Astrocyte of the spinal cord (primary cell): ENCODE results near the gene SEMA5B.

Experiments used
- DNase-seq: peaks from one replicate; pipeline ENCODE4 v3.0.0; 2011; ENCODE audit warnings: low read depth, low spot score
- H3K4me3 ChIP-seq: 2 replicates; pipeline ENCODE4 v1.5.1; 2011; ENCODE audit warnings: low read depth, mild to moderate bottlenecking, low read length, moderate library complexity
- in situ Hi-C: cut with HindIII; loops from 2 replicates; pipeline ENCODE4 v1.10.0; 2017; ENCODE audit warnings: low sequenced_read_pairs
- TF ChIP-seq, protein P1 (sequence below): IDR thresholded peaks from 2 replicates; pipeline ENCODE4 v1.5.1; 2012; ENCODE audit warnings: low read depth, mild to moderate bottlenecking, low read length, inconsistent platforms

The SEMA5B gene

DNA sequence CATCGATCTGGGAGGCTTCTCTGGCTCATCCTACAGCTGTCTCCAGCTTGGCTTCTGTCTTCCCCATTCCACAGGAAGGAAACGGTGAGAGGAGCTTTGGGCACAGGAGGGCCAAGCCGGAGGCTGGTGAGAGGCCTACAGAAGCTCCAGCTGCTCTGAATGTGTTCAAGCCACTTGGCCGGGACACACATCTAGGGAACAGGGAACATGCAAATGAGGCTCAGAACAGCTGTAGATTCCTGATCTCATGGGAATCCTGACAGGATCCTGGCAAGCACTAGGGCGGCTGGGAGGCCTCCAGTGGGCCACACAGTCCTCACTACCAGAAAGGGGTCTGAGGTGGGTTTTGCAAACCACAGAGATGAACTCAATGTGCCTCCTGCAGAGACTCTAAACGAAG lies 13.7 kb downstream of the SEMA5B start:
- TF ChIP-seq, protein P1, sequence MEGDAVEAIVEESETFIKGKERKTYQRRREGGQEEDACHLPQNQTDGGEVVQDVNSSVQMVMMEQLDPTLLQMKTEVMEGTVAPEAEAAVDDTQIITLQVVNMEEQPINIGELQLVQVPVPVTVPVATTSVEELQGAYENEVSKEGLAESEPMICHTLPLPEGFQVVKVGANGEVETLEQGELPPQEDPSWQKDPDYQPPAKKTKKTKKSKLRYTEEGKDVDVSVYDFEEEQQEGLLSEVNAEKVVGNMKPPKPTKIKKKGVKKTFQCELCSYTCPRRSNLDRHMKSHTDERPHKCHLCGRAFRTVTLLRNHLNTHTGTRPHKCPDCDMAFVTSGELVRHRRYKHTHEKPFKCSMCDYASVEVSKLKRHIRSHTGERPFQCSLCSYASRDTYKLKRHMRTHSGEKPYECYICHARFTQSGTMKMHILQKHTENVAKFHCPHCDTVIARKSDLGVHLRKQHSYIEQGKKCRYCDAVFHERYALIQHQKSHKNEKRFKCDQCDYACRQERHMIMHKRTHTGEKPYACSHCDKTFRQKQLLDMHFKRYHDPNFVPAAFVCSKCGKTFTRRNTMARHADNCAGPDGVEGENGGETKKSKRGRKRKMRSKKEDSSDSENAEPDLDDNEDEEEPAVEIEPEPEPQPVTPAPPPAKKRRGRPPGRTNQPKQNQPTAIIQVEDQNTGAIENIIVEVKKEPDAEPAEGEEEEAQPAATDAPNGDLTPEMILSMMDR = no peak
- no peak overlapping the region for H3K4me3 ChIP-seq
- no peak for DNase-seq
- in situ Hi-C loops = no loop called here

DNA sequence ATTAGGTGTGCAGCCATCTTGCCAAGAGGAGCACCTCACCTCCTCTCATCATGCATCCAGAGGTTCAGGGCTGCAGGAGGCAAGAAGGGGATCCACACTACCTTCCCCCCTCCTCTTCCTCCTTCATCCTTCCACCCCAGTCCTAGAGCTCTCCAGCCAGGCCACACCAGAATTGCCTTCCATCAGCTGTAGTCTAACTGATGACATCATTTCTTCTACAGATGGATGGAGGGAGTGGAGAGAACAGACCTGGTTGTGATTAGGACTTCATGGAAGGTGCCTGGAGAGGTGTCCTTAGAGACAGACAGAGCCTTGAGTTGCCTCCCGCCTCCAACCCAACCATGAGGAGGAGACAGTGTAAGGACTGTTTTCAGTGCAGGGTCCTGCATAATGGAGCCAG lies 14.9 kb downstream of the SEMA5B start:
- TF ChIP-seq, protein P1 = no peak
- in situ Hi-C loops = no loop called here
- H3K4me3 ChIP-seq = no peak overlapping the region
- no peak for DNase-seq

DNA sequence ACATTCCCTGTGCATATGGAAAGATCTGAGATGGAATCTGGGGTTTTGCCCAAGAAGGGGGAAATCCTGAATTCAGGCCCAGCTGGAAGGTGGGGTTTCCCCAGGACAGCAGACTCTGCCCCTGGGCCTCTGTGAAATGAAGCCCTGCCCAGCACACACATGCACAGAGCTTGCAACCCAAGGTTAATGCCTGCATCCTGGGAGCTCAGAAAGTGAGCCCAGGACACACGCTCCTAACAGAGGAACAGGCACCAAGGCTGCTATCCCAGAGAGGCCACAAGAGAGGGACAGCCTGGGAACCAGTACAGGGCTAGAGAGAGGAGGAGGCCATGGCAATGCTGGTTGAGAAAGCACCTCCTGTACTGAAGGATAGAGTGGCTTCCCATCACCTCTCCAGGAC lies 16.1 kb downstream of the SEMA5B start:
- no peak overlapping the region for H3K4me3 ChIP-seq
- in situ Hi-C loops = no loop called here

DNA sequence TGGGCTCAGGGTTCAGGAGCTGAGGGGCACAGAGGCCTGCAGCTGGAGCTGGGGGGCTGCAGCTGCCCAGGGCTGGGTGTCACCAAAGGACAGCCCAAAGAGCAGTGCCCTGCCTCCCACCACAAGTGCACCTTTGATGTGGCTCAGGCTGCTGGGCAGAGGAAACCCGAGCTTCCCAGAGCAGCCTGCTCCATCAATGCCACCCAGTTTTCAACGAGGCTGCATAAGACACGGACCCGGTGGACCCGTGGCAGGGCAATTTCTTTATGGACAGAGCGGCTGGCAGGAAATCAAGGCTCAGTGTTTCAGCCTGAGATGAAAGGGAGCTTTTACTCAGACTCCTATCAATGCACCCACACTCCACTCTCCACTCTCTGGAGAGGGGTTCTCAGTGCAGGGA lies 18.7 kb downstream of the SEMA5B start:
- TF ChIP-seq, protein P1 = no peak
- in situ Hi-C loops = no loop called here
- no peak for DNase-seq
- no peak overlapping the region for H3K4me3 ChIP-seq

More for the DNA sequence above, 16.1 kb downstream of the SEMA5B start:
- DNase-seq = no peak
- TF ChIP-seq, protein P1 = no peak

DNA sequence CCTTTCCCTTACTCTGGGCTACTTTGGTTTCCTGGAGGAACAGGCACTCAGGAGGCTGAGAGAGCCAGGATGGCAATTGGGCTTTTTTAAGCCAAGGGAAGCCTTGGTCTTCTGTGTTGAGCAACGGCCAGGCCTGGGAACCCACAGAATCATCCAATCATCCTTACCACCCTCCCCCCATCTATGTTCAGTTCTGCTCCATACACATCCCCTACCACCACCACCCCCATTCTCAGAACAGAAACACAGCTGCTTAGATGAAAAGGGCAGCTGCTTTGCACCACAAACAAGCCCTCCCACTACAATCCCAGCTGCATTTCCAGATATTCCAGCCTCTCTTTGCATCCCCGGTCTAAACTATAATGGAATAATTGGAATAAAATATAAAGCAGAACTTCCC lies 21.0 kb downstream of the SEMA5B start:
- DNase-seq = no peak
- in situ Hi-C loops = no loop called here
- no peak overlapping the region for H3K4me3 ChIP-seq
- TF ChIP-seq, protein P1 = no peak

DNA sequence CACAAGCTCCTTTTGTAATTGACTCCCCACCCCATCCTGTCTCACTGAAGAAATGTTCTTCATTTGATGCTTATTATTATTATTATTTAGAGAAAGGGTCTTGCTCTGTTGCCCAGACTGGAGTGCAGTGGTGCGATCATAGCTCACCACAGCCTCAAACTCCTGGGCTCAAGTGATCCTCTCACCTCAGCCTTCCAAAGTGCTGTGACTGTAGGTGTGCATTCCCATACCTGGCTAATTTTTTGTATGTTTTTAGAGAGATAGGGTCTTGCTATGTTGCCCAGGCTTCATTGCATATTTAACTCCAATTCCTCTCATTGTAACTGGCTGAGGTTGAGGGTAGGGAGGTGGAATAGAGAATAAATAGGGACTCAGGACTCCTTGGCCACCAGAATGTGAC lies 22.3 kb downstream of the SEMA5B start:
- H3K4me3 ChIP-seq = no peak overlapping the region
- TF ChIP-seq, protein P1 = no peak
- in situ Hi-C loops = no loop called here
- no peak for DNase-seq
